H9 (cell line): ENCODE measurements around the gene CNPPD1. TPM values are rescaled to one million over a fixed set of nuclear protein-coding genes. Genes with fewer than 3 reads are reported as not detected.
A peak's percentile ranks its signal among the peaks of the same experiment; 100 is the strongest.

Experiments used
- DNase-seq: peaks from one replicate; pipeline ENCODE4 v3.0.0-alpha.2; 2017
- H2AFZ ChIP-seq: one replicate; pipeline ENCODE4 v1.6.1; 2013; ENCODE audit warnings: mild to moderate bottlenecking, low read length, control low read depth, moderate library complexity
- H2AK5ac ChIP-seq: 2 replicates; pipeline ENCODE4 v1.6.1; 2013; ENCODE audit warnings: low read length, control low read depth, mixed read lengths; ENCODE audit not compliant: insufficient read length
- H2BK120ac ChIP-seq: one replicate; pipeline ENCODE4 v1.6.1; 2013; ENCODE audit warnings: low read depth, mild to moderate bottlenecking, low read length, control low read depth, inconsistent platforms; ENCODE audit not compliant: poor library complexity, severe bottlenecking
- H2BK12ac ChIP-seq: 2 replicates; pipeline ENCODE4 v1.6.1; 2013; ENCODE audit warnings: low read length, control low read depth, mixed read lengths, low read depth; ENCODE audit not compliant: insufficient read length
- H2BK15ac ChIP-seq: 2 replicates; pipeline ENCODE4 v1.6.1; 2013; ENCODE audit warnings: low read depth, low read length, control low read depth
- H2BK20ac ChIP-seq: one replicate; pipeline ENCODE4 v1.6.1; 2013; ENCODE audit warnings: low read depth, mild to moderate bottlenecking, low read length, control low read depth, inconsistent platforms; ENCODE audit not compliant: poor library complexity, severe bottlenecking
- H2BK5ac ChIP-seq: 2 replicates; pipeline ENCODE4 v1.6.1; 2013; ENCODE audit warnings: low read length, control low read depth, mixed read lengths; ENCODE audit not compliant: insufficient read length
- H3K14ac ChIP-seq: 2 replicates; pipeline ENCODE4 v1.6.1; 2013; ENCODE audit warnings: low read length, control low read depth; ENCODE audit not compliant: insufficient read depth
- H3K18ac ChIP-seq: 2 replicates; pipeline ENCODE4 v1.6.1; 2013; ENCODE audit warnings: low read depth, mild to moderate bottlenecking, mixed read lengths, low read length, control low read depth; ENCODE audit not compliant: insufficient read length
- H3K23ac ChIP-seq: 2 replicates; pipeline ENCODE4 v1.6.1; 2013; ENCODE audit warnings: low read length, control low read depth, mixed read lengths, low read depth; ENCODE audit not compliant: insufficient read length
- H3K23me2 ChIP-seq: 2 replicates; pipeline ENCODE4 v1.6.1; 2013; ENCODE audit warnings: low read depth, mild to moderate bottlenecking, mixed read lengths, low read length, control low read depth; ENCODE audit not compliant: insufficient read length, poor library complexity, severe bottlenecking
- H3K27ac ChIP-seq: 2 replicates; pipeline ENCODE4 v1.5.1; 2013; ENCODE audit warnings: low read length, control low read depth, mixed read lengths, low read depth; ENCODE audit not compliant: insufficient read length
- H3K27me3 ChIP-seq: 2 replicates; pipeline ENCODE4 v1.6.1; 2013; ENCODE audit warnings: low read length, control low read depth, inconsistent platforms; ENCODE audit not compliant: insufficient read depth
- H3K4ac ChIP-seq: 2 replicates; pipeline ENCODE4 v1.6.1; 2013; ENCODE audit warnings: low read depth, mild to moderate bottlenecking, control low read depth, inconsistent platforms, low read length, moderate library complexity
- H3K4me1 ChIP-seq: 2 replicates; pipeline ENCODE4 v1.6.1; 2013; ENCODE audit warnings: low read length, control low read depth, inconsistent platforms; ENCODE audit not compliant: insufficient read depth
- H3K4me2 ChIP-seq: 2 replicates; pipeline ENCODE4 v1.6.1; 2013; ENCODE audit warnings: low read length, control low read depth, mixed read lengths; ENCODE audit not compliant: insufficient read length, insufficient read depth
- H3K56ac ChIP-seq: 2 replicates; pipeline ENCODE4 v1.6.1; 2013; ENCODE audit warnings: low read depth, mild to moderate bottlenecking, mixed read lengths, low read length, control low read depth; ENCODE audit not compliant: insufficient read length
- H3K79me1 ChIP-seq: 2 replicates; pipeline ENCODE4 v1.6.1; 2013; ENCODE audit warnings: low read depth, mild to moderate bottlenecking, moderate library complexity, low read length, control low read depth, inconsistent platforms; ENCODE audit not compliant: insufficient read depth, poor library complexity, severe bottlenecking
- H3K79me2 ChIP-seq: 2 replicates; pipeline ENCODE4 v1.6.1; 2013; ENCODE audit warnings: low read length, control low read depth, inconsistent platforms; ENCODE audit not compliant: insufficient read depth
- H3K9ac ChIP-seq: 2 replicates; pipeline ENCODE4 v1.6.1; 2013; ENCODE audit warnings: low read length, control low read depth, mixed read lengths; ENCODE audit not compliant: insufficient read length; ENCODE audit errors: extremely low read depth
- H3K9me3 ChIP-seq: one replicate; pipeline ENCODE4 v1.6.1; 2013; ENCODE audit warnings: low read depth, low read length, inconsistent platforms; ENCODE audit not compliant: control insufficient read depth
- H3T11ph ChIP-seq: one replicate; pipeline ENCODE4 v1.6.1; 2013; ENCODE audit warnings: mild to moderate bottlenecking, low read length, control low read depth, inconsistent platforms
- H4K20me1 ChIP-seq: one replicate; pipeline ENCODE4 v1.6.1; 2013; ENCODE audit not compliant: control insufficient read depth, insufficient read length, insufficient read depth
- H4K5ac ChIP-seq: 2 replicates; pipeline ENCODE4 v1.6.1; 2013; ENCODE audit warnings: low read depth, mild to moderate bottlenecking, mixed read lengths, low read length, control low read depth; ENCODE audit not compliant: insufficient read length
- H4K8ac ChIP-seq: replicated peaks from 2 replicates; pipeline ENCODE4 v1.6.1; 2013; ENCODE audit warnings: low read length, control low read depth, mixed read lengths, low read depth; ENCODE audit not compliant: insufficient read length
- H4K91ac ChIP-seq: 2 replicates; pipeline ENCODE4 v1.6.1; 2013; ENCODE audit warnings: low read depth, mild to moderate bottlenecking, moderate library complexity, mixed read lengths, low read length, control low read depth; ENCODE audit not compliant: insufficient read length
- H3K27ac Mint-ChIP-seq, 3 experiments: 2 replicates in 2 of 3; 3 replicates in 1 of 3; pipeline ENCODE4 v1.8.0; 2020 to 2021; ENCODE audit warnings: mixed read lengths in 3 of 3, mild to moderate bottlenecking in 1 of 3, moderate library complexity in 1 of 3
- H3K27me3 Mint-ChIP-seq: 2 replicates; pipeline ENCODE4 v1.8.0; 2021; ENCODE audit warnings: low read depth, mild to moderate bottlenecking, moderate library complexity, mixed read lengths
- H3K36me3 Mint-ChIP-seq, 3 experiments: 2 replicates in 2 of 3; 3 replicates in 1 of 3; pipeline ENCODE4 v1.8.0; 2020 to 2021; ENCODE audit warnings: low read depth in 3 of 3, mixed read lengths in 3 of 3; ENCODE audit not compliant: insufficient read depth in 1 of 3
- H3K4me1 Mint-ChIP-seq, 2 experiments: 2 replicates each; pipeline ENCODE4 v1.8.0; 2020; ENCODE audit warnings: mixed read lengths in 2 of 2
- H3K4me3 Mint-ChIP-seq, 2 experiments: 2 replicates in 1 of 2; 3 replicates in 1 of 2; pipeline ENCODE4 v1.8.0; 2020 to 2021; ENCODE audit warnings: mild to moderate bottlenecking in 2 of 2, mixed read lengths in 2 of 2, moderate library complexity in 1 of 2
- H3K9me3 Mint-ChIP-seq, 2 experiments: 2 replicates in 1 of 2; 3 replicates in 1 of 2; pipeline ENCODE4 v1.8.0; 2020; ENCODE audit warnings: mild to moderate bottlenecking in 2 of 2, mixed read lengths in 2 of 2, moderate library complexity in 1 of 2
- whole genome bisulfite sequencing: extraction: QIAGEN DNeasy Blood & Tissue Kit; methylation state at CpG from one replicate; pipeline ENCODE4 v1.1.7; 2013; ENCODE audit warnings: missing lambda C conversion rate, low lambda C conversion rate, mixed read lengths; ENCODE audit not compliant: insufficient read length; ENCODE audit errors: extremely low coverage; 5-methylcytosine and 5-hydroxymethylcytosine counted together
- total RNA-seq: library from RNA; stranded (reverse); gene quantifications from 2 replicates; pipeline ENCODE4 v1.2.1, GENCODE V29; 2021
- TF ChIP-seq, protein P1 (sequence below): fragments of 200-600 bp; sonication (generic); conservative IDR thresholded peaks from 3 replicates; pipeline ENCODE4 v1.8.0; 2021; ENCODE audit warnings: antibody characterized with exemption, mild to moderate bottlenecking

Gene CNPPD1
- total RNA-seq, 1 experiment from 2014 or later: 33.0 TPM

- Histone ChIP-seq H3K4me2 (no peak overlapping the region), H4K5ac (no peak overlapping the region), H2BK12ac (no peak overlapping the region), H3K4ac (no peak overlapping the region), H4K91ac (no peak overlapping the region), H3K23me2 (no peaks in the 10 kb centered on the region), H3K4me1 (no peaks in the 10 kb centered on the region), H4K8ac (no peak overlapping the region), H2BK20ac (no peak overlapping the region), H2AK5ac (no peak overlapping the region), H3K56ac (no peak overlapping the region), H3K79me1 (no peaks in the 10 kb centered on the region), H3K79me2 (no peaks in the 10 kb centered on the region), H3K27ac (no peak overlapping the region), H3T11ph (no peak overlapping the region), H2BK15ac (no peak overlapping the region), H2AFZ (no peak overlapping the region), H3K27me3 (no peaks in the 10 kb centered on the region), H4K20me1 (no peaks in the 10 kb centered on the region), H3K14ac (no peak overlapping the region), H3K9ac (peak overlapping the region; percentile 4), H3K23ac (no peak overlapping the region), H2BK5ac (no peak overlapping the region), H3K9me3 (no peaks in the 10 kb centered on the region), H2BK120ac (no peak overlapping the region), H3K18ac (no peak overlapping the region)
- no peak overlapping the region for H3K4me3 Mint-ChIP-seq
- peaks cover 4 to 20% (median 14%) of the 10 kb centered on the region in 3 experiments for H3K36me3 Mint-ChIP-seq
- TF ChIP-seq, protein P1, sequence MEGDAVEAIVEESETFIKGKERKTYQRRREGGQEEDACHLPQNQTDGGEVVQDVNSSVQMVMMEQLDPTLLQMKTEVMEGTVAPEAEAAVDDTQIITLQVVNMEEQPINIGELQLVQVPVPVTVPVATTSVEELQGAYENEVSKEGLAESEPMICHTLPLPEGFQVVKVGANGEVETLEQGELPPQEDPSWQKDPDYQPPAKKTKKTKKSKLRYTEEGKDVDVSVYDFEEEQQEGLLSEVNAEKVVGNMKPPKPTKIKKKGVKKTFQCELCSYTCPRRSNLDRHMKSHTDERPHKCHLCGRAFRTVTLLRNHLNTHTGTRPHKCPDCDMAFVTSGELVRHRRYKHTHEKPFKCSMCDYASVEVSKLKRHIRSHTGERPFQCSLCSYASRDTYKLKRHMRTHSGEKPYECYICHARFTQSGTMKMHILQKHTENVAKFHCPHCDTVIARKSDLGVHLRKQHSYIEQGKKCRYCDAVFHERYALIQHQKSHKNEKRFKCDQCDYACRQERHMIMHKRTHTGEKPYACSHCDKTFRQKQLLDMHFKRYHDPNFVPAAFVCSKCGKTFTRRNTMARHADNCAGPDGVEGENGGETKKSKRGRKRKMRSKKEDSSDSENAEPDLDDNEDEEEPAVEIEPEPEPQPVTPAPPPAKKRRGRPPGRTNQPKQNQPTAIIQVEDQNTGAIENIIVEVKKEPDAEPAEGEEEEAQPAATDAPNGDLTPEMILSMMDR: no peak
- H3K27me3 Mint-ChIP-seq: no peaks in the 10 kb centered on the region
- no peaks in the 10 kb centered on the region; a peak in 1 of 5 replicates for H3K9me3 Mint-ChIP-seq
- H3K27ac Mint-ChIP-seq: no peak overlapping the region; a peak in 1 of 7 replicates
- no peaks in the 10 kb centered on the region for H3K4me1 Mint-ChIP-seq
- DNase-seq: no peak
- WGBS: no CpG with 5 or more reads among the region's 7 CpGs
Observed at GRCh38 chr2:219186754-219187456, 10.2 kb upstream of the CNPPD1 start.
